HG03135 (cell line): ENCODE results near the gene CMPK1.

Source experiments
- ATAC-seq: cut with Tn5 transposase; IDR thresholded peaks from one replicate; pipeline ENCODE4 v1.9.1; 2021; ENCODE audit warnings: mild to moderate bottlenecking, moderate library complexity; ENCODE audit not compliant: unreplicated experiment

The CMPK1 gene

DNA sequence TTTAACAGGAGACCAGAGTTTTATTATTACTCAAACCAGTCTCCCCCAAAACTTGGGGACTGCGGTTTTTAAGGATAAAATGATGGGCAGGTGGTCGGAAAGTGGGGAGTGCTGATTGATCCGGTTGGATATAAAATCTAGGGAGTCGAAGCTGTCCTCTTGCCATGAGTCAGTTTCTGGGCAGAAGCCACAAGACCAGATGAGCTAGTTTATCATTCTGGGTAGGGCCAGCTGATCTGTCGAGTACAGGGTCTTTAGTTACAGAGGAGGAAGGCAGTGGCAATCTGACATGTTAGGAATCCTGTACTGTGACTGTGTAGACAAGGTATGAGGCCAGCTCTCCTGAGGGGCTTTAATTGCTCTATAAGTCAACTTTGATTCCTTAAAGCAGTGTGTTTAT lies 59.6 kb downstream of the CMPK1 start:
- ATAC-seq: no peak

DNA sequence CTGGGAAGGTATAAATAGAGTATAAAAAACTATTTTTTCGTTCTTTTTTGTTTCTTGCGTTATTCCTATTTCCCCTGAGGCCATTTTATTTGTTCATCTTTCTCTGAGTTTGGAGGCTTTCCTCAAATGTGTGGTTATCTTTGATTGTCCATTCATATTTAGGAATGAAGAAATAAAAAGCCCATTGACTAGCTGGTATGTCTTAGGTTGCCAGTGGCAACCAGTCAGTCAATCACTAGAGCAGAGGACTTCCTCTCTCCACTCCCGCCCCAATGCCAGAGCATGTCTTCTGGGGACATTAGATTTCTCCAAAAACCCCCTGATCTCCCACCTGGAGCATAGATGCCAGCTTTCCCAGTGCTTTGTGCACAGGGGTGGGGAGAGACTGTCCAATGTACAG lies 61.8 kb downstream of the CMPK1 start:
- ATAC-seq: no peak

DNA sequence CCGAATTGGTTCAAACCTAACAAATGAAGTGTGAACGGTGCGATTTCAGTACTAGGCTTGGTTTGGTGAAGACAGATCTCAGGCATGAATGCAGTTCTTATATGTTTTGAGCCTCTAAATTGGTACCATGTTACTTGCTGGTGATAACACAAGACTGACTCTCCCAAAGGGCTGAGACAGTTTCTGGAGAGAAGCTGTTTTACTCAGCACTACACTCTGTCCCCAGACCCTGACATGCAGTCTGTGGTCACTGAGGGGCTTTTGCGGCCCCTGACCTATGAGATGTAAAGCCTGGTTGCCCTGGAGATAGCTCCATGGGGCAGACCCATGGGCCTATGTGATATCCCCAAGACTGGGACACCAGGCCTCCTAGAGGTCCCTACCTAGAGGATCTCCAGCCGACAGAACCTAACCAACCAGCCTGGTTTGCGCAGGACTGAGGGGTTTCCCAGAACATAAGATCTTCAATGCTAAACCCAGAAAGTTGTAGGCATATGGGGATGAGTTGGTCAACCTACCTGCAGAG lies 63.1 kb downstream of the CMPK1 start:
- no peak for ATAC-seq

DNA sequence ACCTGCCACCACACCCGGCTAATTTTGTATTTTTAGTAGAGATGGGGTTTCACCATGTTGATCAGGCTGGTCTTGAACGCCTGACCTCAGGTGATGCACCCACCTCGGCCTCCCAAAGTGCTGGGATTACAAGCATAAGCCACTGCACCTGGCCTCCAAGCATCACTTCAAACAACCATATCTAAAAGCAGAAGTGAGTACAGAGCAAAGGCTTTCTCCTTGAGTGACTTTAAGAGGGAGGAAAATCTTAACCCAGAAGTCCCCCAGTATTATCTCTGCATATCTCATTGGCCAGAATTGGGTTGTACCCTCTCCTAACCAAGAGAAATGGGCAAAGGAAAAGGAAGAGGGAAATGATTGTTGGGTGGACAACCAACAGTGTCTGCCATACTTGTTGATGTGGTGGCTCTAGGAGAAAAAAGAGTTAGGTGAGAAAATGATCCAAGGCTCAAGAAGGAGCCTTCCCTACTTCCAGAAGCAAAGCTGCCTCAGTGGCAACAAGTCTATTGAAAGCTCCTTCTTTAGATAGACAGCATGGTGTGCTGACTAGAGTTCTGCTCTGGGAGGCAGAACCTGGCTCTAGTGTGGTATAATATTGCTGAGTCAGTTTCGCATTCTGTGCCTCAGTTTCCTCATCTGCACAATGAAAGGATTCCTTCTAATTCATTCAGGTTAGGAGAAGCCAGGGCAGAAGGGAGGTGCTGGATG lies 65.7 kb downstream of the CMPK1 start:
- no peak for ATAC-seq

DNA sequence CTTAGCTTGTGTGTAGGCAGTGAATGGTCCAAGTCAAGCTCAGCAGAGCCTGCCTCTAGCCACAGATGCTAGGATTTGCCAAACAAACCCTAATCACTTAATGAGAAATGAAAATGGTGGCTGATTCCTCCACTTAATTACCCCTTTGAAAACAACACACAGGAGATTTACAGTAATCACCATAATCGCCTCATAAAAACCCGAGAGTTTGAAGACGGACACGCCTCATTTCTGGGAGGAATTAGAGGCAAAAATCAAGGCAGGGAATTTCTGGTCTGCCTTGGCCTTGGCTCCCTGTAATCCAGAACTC lies 66.2 kb downstream of the CMPK1 start:
- ATAC-seq: no peak

DNA sequence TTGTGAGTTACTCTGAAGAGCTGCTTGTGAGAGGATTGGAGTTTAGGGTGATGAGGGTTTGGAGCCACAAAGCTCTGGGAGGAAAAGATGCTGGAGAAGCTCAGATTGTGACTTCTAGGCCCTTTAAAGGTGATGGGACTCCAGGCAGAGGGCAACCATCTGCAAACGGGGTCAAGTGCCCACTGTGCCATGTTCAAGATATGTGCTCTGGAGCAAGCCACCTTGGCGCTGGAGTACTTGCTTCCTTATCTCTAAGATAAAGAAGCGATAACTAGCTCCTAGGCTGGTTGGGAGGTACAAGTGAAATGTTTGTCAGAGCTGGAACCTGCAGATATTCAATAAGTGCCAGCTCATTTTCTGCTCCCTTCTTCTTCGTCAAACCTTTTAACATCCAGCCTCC lies 68.2 kb downstream of the CMPK1 start:
- ATAC-seq: no peak

DNA sequence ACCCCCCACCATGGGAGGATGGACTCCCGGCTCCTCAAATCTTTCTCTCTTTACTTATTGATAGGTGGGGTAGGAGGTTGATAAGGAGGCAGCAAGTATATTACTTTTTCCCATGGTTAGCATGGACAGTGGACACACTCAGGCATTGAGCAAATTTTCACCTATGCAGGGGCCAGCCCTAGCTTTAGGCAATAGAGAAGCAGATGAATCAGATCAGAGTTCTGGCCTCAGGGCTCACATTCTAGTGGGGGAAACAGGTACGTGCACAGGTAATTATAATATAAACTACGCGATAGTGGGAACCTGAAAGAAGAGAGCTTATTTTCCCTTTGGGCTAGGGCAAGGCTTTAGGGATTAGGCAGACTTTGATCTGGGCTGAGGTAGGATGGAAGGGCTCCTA lies 69.0 kb downstream of the CMPK1 start:
- ATAC-seq: no peak

DNA sequence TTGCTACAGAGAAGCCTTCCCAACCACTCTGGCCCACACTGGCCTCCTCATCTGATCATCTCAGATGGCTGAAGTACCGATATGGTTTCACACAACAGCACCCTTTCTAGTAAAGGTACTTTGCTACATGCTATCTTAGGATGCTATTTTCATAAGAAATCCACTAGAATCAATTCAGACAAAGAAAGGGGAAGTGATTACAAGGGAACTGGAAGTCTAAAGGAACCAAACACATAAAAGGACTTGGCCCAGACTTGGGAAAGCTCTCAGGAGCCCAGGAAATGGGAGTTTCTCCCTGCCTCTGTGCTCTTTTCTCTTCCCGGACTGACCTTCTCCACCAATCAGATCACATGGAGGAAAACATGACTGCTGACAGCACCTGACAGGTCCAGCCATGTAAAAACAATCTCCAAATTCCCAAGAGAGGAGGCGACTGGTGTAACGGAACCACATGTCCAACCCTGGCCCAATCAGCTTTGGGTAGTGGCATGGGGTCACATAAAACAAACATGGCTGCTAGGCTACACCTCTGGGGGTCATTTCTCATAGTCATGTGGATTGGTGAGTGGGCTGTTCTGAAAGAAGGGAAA lies 69.8 kb downstream of the CMPK1 start:
- no peak for ATAC-seq

DNA sequence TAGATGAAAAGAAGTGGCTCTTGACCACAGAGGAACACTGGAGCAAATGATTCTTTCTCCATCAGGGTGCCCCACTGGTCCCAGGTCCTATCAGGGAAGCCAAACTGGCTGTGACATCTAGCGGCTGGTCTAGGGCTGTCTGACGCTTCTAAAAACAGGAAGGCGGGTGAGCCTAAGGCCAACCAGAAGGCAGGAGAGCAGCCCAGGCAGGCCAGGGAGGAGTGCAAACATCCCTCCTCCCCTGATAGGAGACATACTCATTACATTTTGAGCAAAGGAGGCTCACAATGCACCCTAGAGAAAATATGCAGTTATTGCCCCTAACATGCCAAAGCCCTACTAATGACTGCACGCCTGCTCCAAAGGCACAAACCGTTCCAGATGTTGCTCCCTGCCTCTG lies 72.1 kb downstream of the CMPK1 start:
- ATAC-seq: no peak

DNA sequence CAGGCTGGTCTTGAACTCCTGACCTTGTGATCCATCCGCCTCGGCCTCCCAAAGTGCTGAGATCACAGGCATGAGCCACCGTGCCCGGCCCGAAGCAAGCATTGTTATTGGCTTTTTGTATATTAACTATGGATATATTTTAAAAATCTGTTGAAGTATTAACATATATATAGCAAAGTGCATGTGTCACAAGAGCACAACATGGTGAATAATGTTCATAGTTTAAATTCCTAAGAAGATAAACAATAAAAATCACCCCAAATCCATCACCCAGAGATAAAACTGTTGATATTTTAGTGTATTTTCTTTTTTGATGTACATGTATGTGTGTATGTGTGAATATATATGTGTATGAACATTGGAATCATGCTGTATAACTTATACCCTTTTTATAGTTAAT lies 73.4 kb downstream of the CMPK1 start:
- ATAC-seq: no peak

DNA sequence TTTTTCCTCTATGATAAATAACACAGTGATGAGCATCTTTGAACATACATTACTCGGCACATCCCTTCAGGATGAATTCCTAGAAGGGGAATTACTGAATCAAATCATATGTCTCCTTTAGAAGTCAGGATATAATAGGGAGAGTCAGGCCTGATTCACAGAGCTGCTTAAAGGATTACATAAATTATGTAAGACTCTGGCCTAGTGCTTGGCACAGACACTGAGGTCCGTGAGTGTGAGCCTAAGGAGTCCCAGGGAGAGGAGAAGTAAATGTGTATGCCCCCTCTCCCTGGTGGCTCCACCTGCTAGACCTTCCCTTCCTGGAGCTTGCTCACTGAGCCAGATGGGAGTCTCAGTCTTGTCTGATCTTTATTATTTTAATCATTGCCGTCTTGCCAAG lies 73.9 kb downstream of the CMPK1 start:
- no peak for ATAC-seq

DNA sequence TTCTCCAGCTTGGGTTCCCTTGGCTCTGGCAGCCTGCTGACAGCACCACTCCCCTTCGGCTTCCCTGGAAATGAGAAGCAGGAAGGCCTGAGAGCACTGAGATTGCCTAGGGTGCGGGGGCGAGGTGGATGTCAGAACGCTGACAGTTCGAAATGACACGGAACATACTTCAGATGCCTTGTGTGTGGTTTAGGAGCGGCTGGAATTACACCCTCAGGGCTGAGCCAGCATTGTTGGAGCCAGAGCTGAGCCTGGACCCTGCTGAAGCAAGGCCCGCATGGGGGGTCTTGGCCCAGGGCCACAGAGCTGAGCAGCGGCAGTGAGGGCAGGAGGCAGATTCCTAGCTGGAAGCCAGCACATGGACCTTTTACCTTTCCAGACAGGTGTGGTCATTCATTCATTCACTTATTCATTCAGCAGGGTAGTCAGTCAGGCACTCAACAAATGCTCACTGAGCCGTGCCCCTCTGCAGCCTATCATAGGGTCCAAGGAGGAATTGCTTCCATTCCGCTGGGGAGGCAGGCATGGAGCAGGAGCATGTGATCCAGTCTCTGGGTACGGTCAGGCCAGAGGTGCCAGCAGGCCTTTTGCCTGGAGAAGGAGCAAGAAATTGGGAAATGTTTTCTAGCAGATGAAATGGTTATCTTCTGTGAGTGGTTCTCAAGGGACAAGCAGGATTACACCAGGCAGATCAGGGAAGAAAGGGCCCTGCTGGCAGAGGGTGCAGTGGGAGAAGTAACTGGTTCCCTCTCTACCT lies 75.9 kb downstream of the CMPK1 start:
- no peak for ATAC-seq

DNA sequence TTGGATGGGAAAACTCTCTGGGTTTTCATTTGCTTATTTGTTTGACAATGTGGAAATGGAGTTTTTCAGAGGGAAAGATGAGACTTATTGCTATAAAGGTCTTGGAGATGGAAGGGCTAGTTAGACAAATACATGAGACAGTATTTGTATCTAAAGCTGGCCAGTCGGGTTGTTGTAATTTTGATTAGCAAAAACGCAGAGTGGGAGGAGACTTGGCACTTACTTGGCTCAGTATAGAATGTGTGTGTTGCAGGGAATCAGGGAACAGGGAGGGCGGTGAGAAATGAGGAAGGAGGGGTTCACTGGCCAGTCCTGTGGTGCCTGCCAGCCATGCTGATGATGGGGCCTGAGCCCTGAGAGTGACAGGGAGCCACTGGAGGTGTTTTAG lies 76.5 kb downstream of the CMPK1 start:
- no peak for ATAC-seq

DNA sequence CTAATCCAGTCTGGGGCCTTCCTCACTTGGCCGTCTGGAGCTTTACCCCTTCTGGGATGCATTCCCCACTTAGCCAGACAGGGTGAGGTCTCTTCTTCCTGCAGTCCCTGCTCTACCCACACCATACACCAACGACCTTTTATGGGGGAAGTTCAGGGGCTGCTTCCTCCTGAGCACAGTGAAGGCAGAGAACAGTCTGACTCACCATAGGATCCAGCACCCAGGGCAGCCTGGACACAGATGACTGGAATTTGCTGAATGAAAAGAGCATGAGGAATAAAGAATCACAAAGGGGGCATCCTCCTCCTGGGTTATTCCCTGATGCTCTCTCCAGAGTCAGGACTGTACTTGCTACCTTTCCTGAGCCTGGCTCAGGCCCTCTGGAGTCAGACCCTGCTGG lies 77.8 kb downstream of the CMPK1 start:
- no peak for ATAC-seq

DNA sequence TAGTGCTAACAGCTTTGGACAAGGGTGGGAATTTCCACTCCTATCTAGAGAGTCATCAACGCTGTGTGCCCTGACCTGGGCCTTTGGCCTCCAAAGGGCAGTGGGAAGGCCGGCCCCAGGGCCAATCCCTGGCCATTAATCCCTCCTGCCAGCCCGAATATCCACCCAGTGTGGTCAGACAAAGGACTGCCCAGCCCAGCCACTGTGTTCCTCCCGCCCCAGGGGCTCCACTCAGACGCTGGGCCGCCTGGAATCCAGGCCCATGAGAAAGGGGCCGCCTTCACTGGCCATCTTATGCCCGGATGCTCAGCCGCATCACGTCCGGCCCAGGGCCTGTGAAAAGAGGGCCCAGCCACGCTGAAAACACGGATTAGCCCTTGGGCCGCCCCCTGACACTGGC lies 78.8 kb downstream of the CMPK1 start:
- no peak for ATAC-seq

DNA sequence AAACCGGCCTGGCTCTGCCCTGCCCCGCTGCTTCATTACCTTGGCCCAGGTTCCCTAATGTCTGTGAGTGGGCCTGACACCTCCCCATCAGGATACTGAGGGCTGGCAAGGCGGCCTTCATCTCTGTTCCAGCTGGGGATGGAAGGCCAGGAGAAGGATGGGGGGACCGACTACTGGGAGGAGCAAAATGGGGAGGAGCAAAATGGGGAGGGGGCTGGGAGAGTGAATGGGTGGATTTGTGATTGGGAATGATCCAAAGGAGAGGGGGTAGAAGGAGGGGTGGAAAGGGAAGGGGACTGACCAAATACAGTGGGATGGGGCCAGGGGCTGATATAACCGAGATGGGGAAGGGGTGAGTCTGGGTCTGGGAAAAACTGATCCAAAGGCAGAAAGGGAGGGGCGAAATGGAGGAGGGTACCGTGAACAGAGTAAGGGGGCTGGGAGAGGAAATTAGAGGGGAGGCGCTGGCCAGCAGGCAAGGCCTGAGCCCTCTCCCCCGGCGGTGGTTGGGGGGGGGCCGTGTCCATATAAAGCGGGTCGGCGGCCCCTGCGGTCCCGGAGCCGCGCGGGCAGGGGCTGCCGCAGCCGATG lies 82.2 kb downstream of the CMPK1 start, which contains the start of gene FOXE3:
Gene FOXE3, plus strand, starts transcription at position 558 of the 591 bp plus-strand sequence. Its CDS starts 31 bp downstream, at position 589.
- ATAC-seq: no peak

DNA sequence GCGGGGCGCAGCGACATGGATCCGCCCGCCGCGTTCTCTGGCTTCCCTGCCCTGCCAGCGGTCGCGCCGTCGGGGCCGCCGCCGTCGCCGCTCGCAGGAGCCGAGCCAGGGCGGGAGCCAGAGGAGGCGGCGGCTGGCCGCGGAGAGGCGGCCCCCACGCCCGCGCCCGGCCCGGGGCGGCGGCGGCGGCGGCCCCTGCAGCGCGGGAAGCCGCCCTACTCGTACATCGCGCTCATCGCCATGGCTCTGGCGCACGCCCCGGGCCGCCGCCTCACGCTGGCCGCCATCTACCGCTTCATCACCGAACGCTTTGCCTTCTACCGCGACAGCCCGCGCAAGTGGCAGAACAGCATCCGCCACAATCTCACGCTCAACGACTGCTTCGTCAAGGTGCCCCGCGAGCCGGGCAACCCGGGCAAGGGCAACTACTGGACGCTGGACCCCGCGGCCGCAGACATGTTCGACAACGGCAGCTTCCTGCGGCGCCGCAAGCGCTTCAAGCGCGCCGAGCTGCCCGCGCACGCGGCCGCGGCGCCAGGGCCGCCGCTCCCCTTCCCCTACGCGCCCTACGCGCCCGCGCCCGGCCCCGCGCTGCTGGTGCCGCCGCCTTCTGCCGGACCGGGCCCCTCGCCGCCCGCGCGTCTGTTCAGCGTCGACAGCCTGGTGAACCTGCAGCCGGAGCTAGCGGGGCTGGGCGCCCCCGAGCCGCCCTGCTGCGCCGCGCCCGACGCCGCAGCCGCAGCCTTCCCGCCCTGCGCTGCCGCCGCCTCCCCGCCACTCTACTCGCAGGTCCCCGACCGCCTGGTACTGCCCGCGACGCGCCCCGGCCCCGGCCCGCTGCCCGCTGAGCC lies 83.0 kb downstream of the CMPK1 start:
- ATAC-seq: no peak

DNA sequence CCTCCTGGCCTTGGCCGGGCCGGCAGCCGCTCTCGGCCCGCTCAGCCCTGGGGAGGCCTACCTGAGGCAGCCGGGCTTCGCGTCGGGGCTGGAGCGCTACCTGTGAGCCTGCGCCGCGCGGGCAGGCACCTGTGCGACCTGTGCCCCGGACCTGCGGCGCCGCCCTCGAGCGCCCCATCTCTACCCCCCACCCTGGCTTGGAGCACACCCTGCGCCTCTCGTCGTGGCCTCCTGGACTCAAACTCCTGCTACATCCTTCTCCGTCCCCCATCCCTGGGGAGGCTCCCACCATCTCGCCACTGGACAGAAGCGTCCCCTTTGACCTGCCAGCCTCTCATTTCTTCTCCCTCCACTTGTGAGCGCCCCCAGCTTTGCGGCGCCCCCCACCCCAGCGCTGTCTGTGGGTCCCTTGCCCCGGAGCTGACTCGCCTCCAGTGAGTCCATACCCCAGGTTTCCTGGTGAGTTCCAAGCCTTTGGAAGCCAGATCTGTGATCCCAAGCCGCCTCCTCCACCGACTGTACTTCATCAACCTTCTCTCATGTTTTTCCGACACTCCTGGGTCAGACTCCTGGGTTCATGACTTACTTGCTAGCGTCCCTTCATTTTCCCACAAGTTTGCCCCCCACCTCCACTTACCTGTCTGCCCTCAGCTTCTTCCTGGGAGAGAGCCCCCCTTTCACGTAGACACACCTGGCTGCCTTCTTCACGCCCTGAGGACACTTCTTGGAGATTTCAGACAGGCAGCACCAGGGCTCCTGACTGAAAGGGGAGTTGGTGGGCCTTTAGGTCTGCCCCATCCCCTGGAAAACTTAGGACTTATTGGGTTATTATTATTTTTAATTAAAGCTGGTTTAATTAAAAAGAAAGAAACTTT lies 83.8 kb downstream of the CMPK1 start:
- ATAC-seq: no peak

DNA sequence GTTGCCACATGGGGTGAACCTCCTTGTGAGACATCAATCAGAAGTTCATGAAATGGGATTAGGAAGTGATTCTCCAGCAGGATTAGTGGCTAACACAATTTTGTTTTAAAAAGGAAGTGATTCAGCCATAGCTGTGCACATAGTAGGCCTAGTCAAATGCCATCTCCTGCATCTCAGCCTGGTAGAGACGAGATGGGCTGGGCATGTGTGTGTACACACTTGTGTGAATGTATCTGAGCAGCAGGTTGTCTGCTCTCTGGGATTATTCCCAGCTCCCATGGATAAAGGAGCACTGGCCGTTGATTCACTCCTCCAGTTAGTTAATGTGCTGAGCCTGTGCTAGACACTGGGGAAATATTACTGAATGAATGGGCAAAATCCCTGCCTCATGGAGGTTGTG lies 84.5 kb downstream of the CMPK1 start:
- no peak for ATAC-seq
